HCT116 (cell line): ENCODE measurements around the gene INTS1. TPM values are rescaled to one million over a fixed set of nuclear protein-coding genes. Genes with fewer than 3 reads are reported as not detected.

ENCODE experiments used
- ATAC-seq: fragments of 200-7000 bp; cut with Tn5 transposase; 2 replicates; pipeline ENCODE4 v1.9.1; 2020; ENCODE audit warnings: mild to moderate bottlenecking, moderate library complexity
- BruUV-seq: library from RNA; stranded (reverse); fragments of 400-500 nt; replicated peaks from 2 replicates; lab custom pipeline; 2021; lab: Mats Ljungman, UMichigan
- CTCF ChIA-PET: fragments of 300-600 bp; sonication (Branson Sonifier 250); formaldehyde crosslinking; loops from one replicate; lab custom pipeline; 2021; ENCODE audit warnings: antibody characterized with exemption; lab: Charles Lee
- POLR2A ChIA-PET: fragments of 300-600, 350-600 bp; sonication (Branson Sonifier 250); formaldehyde crosslinking; loops from one replicate; lab custom pipeline; 2021; ENCODE audit warnings: antibody characterized with exemption; lab: Charles Lee
- RAD21 ChIA-PET, 2 experiments: fragments of 300-600 bp; sonication (Branson Sonifier 250); formaldehyde crosslinking; loops; one replicate each; lab custom pipeline; 2023; ENCODE audit warnings: low total read pairs in 2 of 2; ENCODE audit not compliant: uncharacterized antibody in 2 of 2, unreplicated experiment in 2 of 2, low non-redundant PET in 1 of 2; lab: Charles Lee
- DNase-seq: peaks from one replicate; pipeline ENCODE4 v3.0.0-alpha.2; 2010; ENCODE audit warnings: low read depth, low spot score
- H2AFZ ChIP-seq: fragments of 200-600 bp; shearing (Covaris generic), sonication (generic); 2 replicates; pipeline ENCODE4 v1.6.1; 2017; ENCODE audit warnings: low read depth, mixed run types, mixed read lengths, antibody characterized with exemption, low read length; ENCODE audit not compliant: poor library complexity, severe bottlenecking
- H3K27ac ChIP-seq: 2 replicates; pipeline ENCODE4 v1.5.1; 2012; ENCODE audit warnings: low read depth, low read length
- H3K27me3 ChIP-seq: fragments of 200-600 bp; sonication (generic); 2 replicates; pipeline ENCODE4 v1.6.1; 2016; ENCODE audit warnings: mixed run types, low read length, mixed read lengths; ENCODE audit not compliant: insufficient read depth
- H3K36me3 ChIP-seq, 2 experiments: fragments of 200-500 bp in 1 of 2; fragments of 200-600 bp in 1 of 2; sonication (Bioruptor generic) in 1 of 2; sonication (generic) in 1 of 2; 2 replicates each; pipeline versions ENCODE4 v1.5.1 to v1.6.1; 2014 to 2016; ENCODE audit warnings: low read length in 2 of 2, inconsistent platforms in 1 of 2, mixed read lengths in 1 of 2, mixed run types in 1 of 2; ENCODE audit not compliant: insufficient read depth in 2 of 2, control insufficient read depth in 1 of 2
- H3K4me1 ChIP-seq, 2 experiments: fragments of 200-600 bp in 1 of 2; sonication (generic) in 1 of 2; 2 replicates each; pipeline versions ENCODE4 v1.5.1 to v1.6.1; 2012 to 2017; ENCODE audit warnings: low read length in 2 of 2, inconsistent platforms in 1 of 2, mild to moderate bottlenecking in 1 of 2, mixed read lengths in 1 of 2, mixed run types in 1 of 2, moderate library complexity in 1 of 2; ENCODE audit not compliant: insufficient read depth in 2 of 2, control insufficient read depth in 1 of 2
- H3K4me2 ChIP-seq: fragments of 200-600 bp; sonication (generic); 2 replicates; pipeline ENCODE4 v1.6.1; 2017; ENCODE audit warnings: mixed run types, low read length, mixed read lengths
- H3K4me3 ChIP-seq, 2 experiments: fragments of 200-600 bp in 1 of 2; sonication (generic) in 1 of 2; replicated peaks in 1 of 2; 2 replicates each; pipeline ENCODE4 v1.5.1; 2011 to 2016; ENCODE audit warnings: low read length in 2 of 2, control low read depth in 1 of 2, low read depth in 1 of 2, mild to moderate bottlenecking in 1 of 2, mixed read lengths in 1 of 2, mixed run types in 1 of 2
- H3K79me2 ChIP-seq: fragments of 200-600 bp; sonication (generic); 2 replicates; pipeline ENCODE4 v1.6.1; 2017; ENCODE audit warnings: mild to moderate bottlenecking, mixed run types, low read length, moderate library complexity, mixed read lengths; ENCODE audit not compliant: insufficient read depth
- H3K9ac ChIP-seq: fragments of 200-600 bp; sonication (generic); 2 replicates; pipeline ENCODE4 v1.6.1; 2016; ENCODE audit warnings: low read length, mixed read lengths
- H3K9me2 ChIP-seq: fragments of 200-600 bp; sonication (generic), shearing (Covaris generic); 2 replicates; pipeline ENCODE4 v1.6.1; 2017; ENCODE audit warnings: mixed run types, mild to moderate bottlenecking, moderate library complexity; ENCODE audit not compliant: insufficient read depth
- H3K9me3 ChIP-seq, 2 experiments: fragments of 200-500 bp in 1 of 2; fragments of 200-600 bp in 1 of 2; sonication (Bioruptor generic) in 1 of 2; sonication (generic) in 1 of 2; 2 replicates each; pipeline ENCODE4 v1.6.1; 2014 to 2017; ENCODE audit warnings: low read length in 2 of 2, mixed read lengths in 2 of 2, inconsistent platforms in 1 of 2, low read depth in 1 of 2, mild to moderate bottlenecking in 1 of 2, mixed run types in 1 of 2, moderate library complexity in 1 of 2; ENCODE audit not compliant: control insufficient read depth in 1 of 2, insufficient read depth in 1 of 2
- H4K20me1 ChIP-seq: fragments of 200-600 bp; sonication (generic), shearing (Covaris generic); 2 replicates; pipeline ENCODE4 v1.6.1; 2017; ENCODE audit warnings: mixed run types, mild to moderate bottlenecking, moderate library complexity; ENCODE audit not compliant: insufficient read depth
- ELF1 ChIP-seq: IDR thresholded peaks from 2 replicates; pipeline ENCODE4 v1.6.1; 2012; ENCODE audit warnings: low read depth, borderline replicate concordance
- JUND ChIP-seq: IDR thresholded peaks from 2 replicates; pipeline ENCODE4 v1.6.1; 2012
- POLR2A ChIP-seq: IDR thresholded peaks from 2 replicates; pipeline ENCODE4 v1.7.0; 2011; ENCODE audit warnings: borderline replicate concordance; ENCODE audit not compliant: insufficient read depth, insufficient read length; ENCODE audit errors: extremely low read depth
- REST ChIP-seq: IDR thresholded peaks from 2 replicates; pipeline ENCODE4 v1.6.1; 2012; ENCODE audit warnings: low read depth
- SIN3A ChIP-seq: IDR thresholded peaks from 2 replicates; pipeline ENCODE4 v1.6.1; 2012; ENCODE audit warnings: low read depth
- ZBTB33 ChIP-seq: IDR thresholded peaks from 2 replicates; pipeline ENCODE4 v1.6.1; 2011; ENCODE audit warnings: mild to moderate bottlenecking, low read length, moderate library complexity; ENCODE audit not compliant: insufficient replicate concordance; ENCODE audit errors: extremely low read depth
- ZFX ChIP-seq: fragments of 450-650 bp; IDR thresholded peaks from 2 replicates; pipeline ENCODE4 v1.6.1; 2017
- intact Hi-C: fragments of 100-400 bp; cut with micrococcal nuclease; formaldehyde crosslinking; loops from 2 replicates; pipeline ENCODE4 v1.10.0; 2022
- total RNA-seq: library from RNA; stranded (reverse); gene quantifications from one replicate; pipeline ENCODE4 v1.2.1, GENCODE V29; 2021; ENCODE audit not compliant: unreplicated experiment
- TF ChIP-seq, protein P1 (sequence below): IDR thresholded peaks from 2 replicates; pipeline ENCODE4 v1.6.1; 2012

The INTS1 gene
- total RNA-seq, 1 experiment from 2014 or later = 167 TPM

DNA sequence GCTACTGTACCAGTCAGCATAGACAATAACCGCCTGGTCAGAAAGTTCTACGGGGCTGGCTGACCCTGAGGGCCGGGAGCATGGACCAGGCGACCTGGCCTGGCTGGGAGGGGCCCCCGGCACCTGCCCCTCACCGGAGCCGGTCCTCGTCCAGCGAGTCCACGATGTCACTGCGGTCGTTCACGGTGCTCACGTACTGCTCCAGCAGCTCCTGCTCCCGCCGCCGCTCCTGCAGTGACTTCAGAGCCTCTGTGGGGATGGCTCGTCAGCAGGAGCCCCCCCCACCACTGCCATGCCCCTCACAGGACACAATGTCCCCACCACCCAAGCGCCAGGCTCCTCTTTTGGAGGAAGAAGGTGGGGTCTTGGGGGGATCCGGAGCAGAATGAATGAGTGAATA lies 67.6 kb downstream of the INTS1 start (continued):
- no peak for TF ChIP-seq REST
- no peak for TF ChIP-seq ELF1
- TF ChIP-seq JUND = no peak
- no peak for TF ChIP-seq POLR2A
- no peak for TF ChIP-seq ZFX
- TF ChIP-seq, protein P1, sequence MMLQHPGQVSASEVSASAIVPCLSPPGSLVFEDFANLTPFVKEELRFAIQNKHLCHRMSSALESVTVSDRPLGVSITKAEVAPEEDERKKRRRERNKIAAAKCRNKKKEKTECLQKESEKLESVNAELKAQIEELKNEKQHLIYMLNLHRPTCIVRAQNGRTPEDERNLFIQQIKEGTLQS = no peak
- TF ChIP-seq, all 23 proteins: peak for 0

GRCh38 chr7:1434891-1435670 lies 69.1 kb downstream of the INTS1 start:
- RAD21 ChIA-PET = no interaction called here
- no TSS peak for BruUV-seq
- POLR2A ChIA-PET = no interaction called here

More at GRCh38 chr7:1434891-1435670, 69.1 kb downstream of the INTS1 start:
- H3K79me2 ChIP-seq = no peaks in the 10 kb centered on the region
- no peak for DNase-seq
- no peaks in the 10 kb centered on the region for H3K27me3 ChIP-seq
- no peak overlapping the region for H3K9ac ChIP-seq
- H3K4me1 ChIP-seq = peaks cover 0 to 9% of the 10 kb centered on the region in 2 experiments; a peak in 2 of 4 replicates
- H3K4me3 ChIP-seq = no peak overlapping the region
- H3K4me2 ChIP-seq = no peak overlapping the region
- no peaks in the 10 kb centered on the region for H3K9me2 ChIP-seq
- TF ChIP-seq SIN3A = no peak
- no peak for TF ChIP-seq ZFX
- no peak for TF ChIP-seq ZBTB33
- H2AFZ ChIP-seq = no peak overlapping the region
- CTCF ChIA-PET = no interaction called here
- no peak overlapping the region for H3K27ac ChIP-seq
- intact Hi-C loops = no loop called here
- H4K20me1 ChIP-seq = no peaks in the 10 kb centered on the region
- peaks cover 0 to 10% of the 10 kb centered on the region in 2 experiments; a peak in 1 of 4 replicates for H3K36me3 ChIP-seq
- no peaks in the 10 kb centered on the region for H3K9me3 ChIP-seq
- ATAC-seq = no peak
